GM08714 (cell line): ENCODE measurements around the gene RAB11FIP4.

Experiments used
- H3K4me3 ChIP-seq: fragments of 200-500 bp; sonication (Bioruptor generic); 2 replicates; pipeline ENCODE4 v1.5.1; 2014; ENCODE audit warnings: mild to moderate bottlenecking, low read length, inconsistent platforms
- ZNF274 ChIP-seq: IDR thresholded peaks from 2 replicates; pipeline ENCODE4 v1.6.1; 2012; ENCODE audit warnings: mild to moderate bottlenecking, low read depth, low read length

The RAB11FIP4 gene

GRCh38 chr17:31493656-31494155, 102.2 kb downstream of the RAB11FIP4 start:
- H3K4me3 ChIP-seq = peak overlapping the region; percentile 5; the same call in 1 of the 2 replicates
- no peak for TF ChIP-seq ZNF274

GRCh38 chr17:31494259-31495021, 103.0 kb downstream of the RAB11FIP4 start:
- no peak for TF ChIP-seq ZNF274
- no peak overlapping the region for H3K4me3 ChIP-seq

- no peak for TF ChIP-seq ZNF274
- H3K4me3 ChIP-seq = no peak overlapping the region
Observed at GRCh38 chr17:31495022-31495885, 103.8 kb downstream of the RAB11FIP4 start.

GRCh38 chr17:31496097-31496496, 104.6 kb downstream of the RAB11FIP4 start:
- no peak for TF ChIP-seq ZNF274
- no peak overlapping the region for H3K4me3 ChIP-seq

- no peak overlapping the region for H3K4me3 ChIP-seq
- no peak for TF ChIP-seq ZNF274
Observed at GRCh38 chr17:31496601-31497000, 105.1 kb downstream of the RAB11FIP4 start.

GRCh38 chr17:31497431-31497830, 106.0 kb downstream of the RAB11FIP4 start:
- TF ChIP-seq ZNF274 = no peak
- H3K4me3 ChIP-seq = no peak overlapping the region

- TF ChIP-seq ZNF274 = no peak
- no peak overlapping the region for H3K4me3 ChIP-seq
Observed at GRCh38 chr17:31497994-31498826, 106.7 kb downstream of the RAB11FIP4 start.

GRCh38 chr17:31499771-31500554, 108.5 kb downstream of the RAB11FIP4 start:
- TF ChIP-seq ZNF274 = no peak

GRCh38 chr17:31506517-31506916, 115.0 kb downstream of the RAB11FIP4 start:
- H3K4me3 ChIP-seq = no peak overlapping the region
- no peak for TF ChIP-seq ZNF274

More at GRCh38 chr17:31499771-31500554, 108.5 kb downstream of the RAB11FIP4 start:
- H3K4me3 ChIP-seq = no peak overlapping the region

- no peak for TF ChIP-seq ZNF274
- H3K4me3 ChIP-seq = peak overlapping the region; percentile 47; the same call in 1 of the 2 replicates
Observed at GRCh38 chr17:31508288-31509094, 117.0 kb downstream of the RAB11FIP4 start.

- peak overlapping the region; percentile 47; the same call in 1 of the 2 replicates for H3K4me3 ChIP-seq
- TF ChIP-seq ZNF274 = no peak
Observed at GRCh38 chr17:31509095-31509804, 117.8 kb downstream of the RAB11FIP4 start.

GRCh38 chr17:31509805-31510177, 118.3 kb downstream of the RAB11FIP4 start:
- no peak overlapping the region; the same call in 1 of the 2 replicates for H3K4me3 ChIP-seq
- TF ChIP-seq ZNF274 = no peak
